Mammary epithelial cell (primary cell): ENCODE measurements around the gene WASF2.

Experiments used
- EZH2 ChIP-seq: IDR thresholded peaks from 2 replicates; pipeline ENCODE4 v1.6.1; 2012; ENCODE audit warnings: low read length, inconsistent platforms, borderline replicate concordance
- TF ChIP-seq, protein P1 (sequence below), 2 donors: IDR thresholded peaks in 1 of 2; conservative IDR thresholded peaks in 1 of 2; 2 replicates each; pipeline ENCODE4 v1.5.1; 2011 to 2012; ENCODE audit warnings: inconsistent platforms in 2 of 2, low read length in 2 of 2, mild to moderate bottlenecking in 2 of 2, control low read depth in 1 of 2, low read depth in 1 of 2; ENCODE audit not compliant: insufficient read depth in 1 of 2; ENCODE audit errors: extremely low read depth in 1 of 2

DNA sequence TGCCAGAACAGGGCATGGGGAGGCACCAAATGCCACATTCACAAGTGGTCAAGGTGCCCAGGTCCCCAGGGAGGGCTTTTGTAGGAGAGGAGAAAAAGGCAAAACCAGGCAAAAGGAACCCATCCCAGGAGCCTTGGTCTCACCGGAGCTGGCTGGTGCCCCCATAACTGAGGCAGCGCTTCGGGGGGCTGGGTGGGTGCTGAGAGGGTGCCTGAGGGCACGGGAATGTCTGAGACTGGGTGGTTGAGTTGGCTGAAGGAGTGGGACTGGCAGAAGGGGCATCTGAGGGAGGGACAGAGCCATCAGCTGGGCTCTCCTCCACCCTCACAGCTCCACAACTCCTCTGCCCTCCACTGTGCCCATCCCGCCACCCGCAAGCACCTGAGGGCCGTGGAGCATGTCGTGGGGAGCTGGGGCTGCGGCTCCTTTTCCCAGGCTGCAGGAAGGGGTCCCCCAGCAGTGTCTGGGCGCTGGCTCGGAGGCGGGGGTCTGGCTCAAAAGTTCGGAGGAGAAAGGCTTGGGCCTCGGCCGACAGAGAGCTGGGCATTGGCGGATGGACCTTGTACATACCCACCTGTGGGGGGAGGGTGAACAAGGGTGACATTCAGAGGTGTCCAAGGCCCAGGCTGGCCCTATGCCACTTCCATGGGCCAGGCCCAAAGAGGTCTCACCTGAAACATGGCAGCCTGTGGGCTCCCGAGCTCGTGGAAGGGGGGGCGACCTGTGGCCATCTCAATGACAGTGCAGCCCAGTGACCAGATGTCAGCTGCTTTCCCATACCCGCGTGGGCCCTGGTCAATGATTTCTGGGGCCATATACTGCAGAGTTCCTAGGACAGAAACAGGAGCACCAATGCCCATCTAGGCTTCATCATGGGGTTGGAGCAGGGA lies 131.7 kb downstream of the WASF2 start:
- TF ChIP-seq, protein P1, sequence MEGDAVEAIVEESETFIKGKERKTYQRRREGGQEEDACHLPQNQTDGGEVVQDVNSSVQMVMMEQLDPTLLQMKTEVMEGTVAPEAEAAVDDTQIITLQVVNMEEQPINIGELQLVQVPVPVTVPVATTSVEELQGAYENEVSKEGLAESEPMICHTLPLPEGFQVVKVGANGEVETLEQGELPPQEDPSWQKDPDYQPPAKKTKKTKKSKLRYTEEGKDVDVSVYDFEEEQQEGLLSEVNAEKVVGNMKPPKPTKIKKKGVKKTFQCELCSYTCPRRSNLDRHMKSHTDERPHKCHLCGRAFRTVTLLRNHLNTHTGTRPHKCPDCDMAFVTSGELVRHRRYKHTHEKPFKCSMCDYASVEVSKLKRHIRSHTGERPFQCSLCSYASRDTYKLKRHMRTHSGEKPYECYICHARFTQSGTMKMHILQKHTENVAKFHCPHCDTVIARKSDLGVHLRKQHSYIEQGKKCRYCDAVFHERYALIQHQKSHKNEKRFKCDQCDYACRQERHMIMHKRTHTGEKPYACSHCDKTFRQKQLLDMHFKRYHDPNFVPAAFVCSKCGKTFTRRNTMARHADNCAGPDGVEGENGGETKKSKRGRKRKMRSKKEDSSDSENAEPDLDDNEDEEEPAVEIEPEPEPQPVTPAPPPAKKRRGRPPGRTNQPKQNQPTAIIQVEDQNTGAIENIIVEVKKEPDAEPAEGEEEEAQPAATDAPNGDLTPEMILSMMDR (conservative IDR thresholded peaks at IDR 0.05 in 1 of 2, IDR thresholded peaks at IDR 0.05 in 1 of 2; ENCODE audit: extremely low read depth in 1 of 2, insufficient read depth in 1 of 2, low read depth in 1 of 2, low read length in 2 of 2): no peak
- no peak for TF ChIP-seq EZH2
